OCI-LY1 (cell line): ENCODE measurements around the gene DIP2A.

Source experiments
- H2AFZ ChIP-seq: fragments of 200-600 bp; sonication (generic), shearing (Covaris generic); 2 replicates; pipeline ENCODE4 v1.6.0; 2014; ENCODE audit warnings: antibody characterized with exemption, mild to moderate bottlenecking, low read length
- H3F3A ChIP-seq: fragments of 200-600 bp; sonication (generic), shearing (Covaris generic); 2 replicates; pipeline ENCODE4 v1.6.0; 2014; ENCODE audit warnings: mild to moderate bottlenecking, antibody characterized with exemption, low read length, moderate library complexity; ENCODE audit not compliant: insufficient read depth
- H3K27ac ChIP-seq: fragments of 200-600 bp; sonication (generic); 2 replicates; pipeline ENCODE4 v1.5.1; 2014; ENCODE audit warnings: low read length, mixed run types, mild to moderate bottlenecking, low read depth; ENCODE audit not compliant: poor library complexity, severe bottlenecking
- H3K27me3 ChIP-seq: fragments of 200-600 bp; sonication (generic); 2 replicates; pipeline ENCODE4 v1.6.0; 2014; ENCODE audit warnings: antibody characterized with exemption, mild to moderate bottlenecking, low read length, moderate library complexity; ENCODE audit not compliant: insufficient read depth
- H3K36me3 ChIP-seq: fragments of 200-600 bp; sonication (generic); 2 replicates; pipeline ENCODE4 v1.6.1; 2014; ENCODE audit warnings: mild to moderate bottlenecking, antibody characterized with exemption, low read length, moderate library complexity, mixed read lengths; ENCODE audit not compliant: insufficient read depth
- H3K4me1 ChIP-seq: fragments of 200-600 bp; sonication (generic); 2 replicates; pipeline ENCODE4 v1.5.1; 2014; ENCODE audit warnings: mild to moderate bottlenecking, low read length, moderate library complexity; ENCODE audit not compliant: insufficient read depth, severe bottlenecking
- H3K4me2 ChIP-seq: fragments of 200-600 bp; sonication (generic), shearing (Covaris generic); 2 replicates; pipeline ENCODE4 v1.6.1; 2014; ENCODE audit warnings: low read length
- H3K4me3 ChIP-seq: fragments of 200-600 bp; sonication (generic); 2 replicates; pipeline ENCODE4 v1.5.1; 2014; ENCODE audit warnings: low read length, low read depth, mild to moderate bottlenecking, mixed read lengths; ENCODE audit not compliant: poor library complexity, severe bottlenecking
- H3K79me2 ChIP-seq: fragments of 200-600 bp; shearing (Covaris generic); 2 replicates; pipeline ENCODE4 v1.6.1; 2016; ENCODE audit warnings: mixed run types, low read length, mixed read lengths; ENCODE audit not compliant: insufficient read depth
- H3K9ac ChIP-seq: fragments of 200-600 bp; sonication (generic), shearing (Covaris generic); 2 replicates; pipeline ENCODE4 v1.6.1; 2014; ENCODE audit warnings: mild to moderate bottlenecking, low read length, mixed read lengths
- H3K9me2 ChIP-seq: fragments of 200-600 bp; sonication (generic), shearing (Covaris generic); 2 replicates; pipeline ENCODE4 v1.6.1; 2014; ENCODE audit warnings: low read depth, mild to moderate bottlenecking, low read length, mixed read lengths
- H3K9me3 ChIP-seq: fragments of 200-600 bp; shearing (Covaris generic); 2 replicates; pipeline ENCODE4 v1.6.1; 2014; ENCODE audit warnings: low read length, mixed read lengths
- H4K20me1 ChIP-seq: fragments of 200-600 bp; sonication (generic), shearing (Covaris generic); 2 replicates; pipeline ENCODE4 v1.6.0; 2016; ENCODE audit warnings: mild to moderate bottlenecking, low read length; ENCODE audit not compliant: insufficient read depth
- EZH2 ChIP-seq: fragments of 200-600 bp; sonication (generic), shearing (Covaris generic); IDR thresholded peaks from 2 replicates; pipeline ENCODE4 v1.8.0; 2017; ENCODE audit warnings: borderline replicate concordance, mixed run types, mild to moderate bottlenecking, antibody characterized with exemption, low read length, moderate library complexity, mixed read lengths
- TF ChIP-seq, protein P1 (sequence below): fragments of 200-600 bp; sonication (generic), shearing (Covaris generic); IDR thresholded peaks from 2 replicates; pipeline ENCODE4 v1.5.1; 2017; ENCODE audit warnings: mild to moderate bottlenecking, antibody characterized with exemption, low read length, moderate library complexity, mixed read lengths

The DIP2A gene

DNA sequence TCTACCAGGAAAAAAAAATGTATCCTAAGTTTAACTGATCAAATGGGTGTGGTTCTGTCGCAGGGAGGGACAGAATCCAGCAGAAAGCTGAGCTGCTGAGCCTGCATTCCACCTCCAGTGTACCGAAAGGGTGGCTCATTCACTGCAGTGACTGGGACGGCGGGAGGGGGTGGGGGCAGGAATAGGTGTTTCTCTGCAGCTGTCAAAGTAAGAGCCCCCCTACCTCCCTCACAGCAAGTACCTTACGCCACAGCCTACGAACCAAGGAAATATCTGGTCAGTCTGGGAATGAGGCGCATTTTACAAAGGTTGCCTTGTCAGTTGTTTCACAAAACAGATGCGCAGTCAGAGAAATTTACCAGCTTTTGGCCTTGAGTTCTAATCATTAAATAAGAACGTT is 144.5 kb downstream of the DIP2A start:
- H4K20me1 ChIP-seq, result no peaks in the 10 kb centered on the region
- H3K9ac ChIP-seq, result no peak overlapping the region
- no peaks in the 10 kb centered on the region for H3K9me2 ChIP-seq
- no peaks in the 10 kb centered on the region for H3K36me3 ChIP-seq
- no peak overlapping the region for H3K4me2 ChIP-seq
- H2AFZ ChIP-seq, result no peak overlapping the region
- TF ChIP-seq, protein P1, sequence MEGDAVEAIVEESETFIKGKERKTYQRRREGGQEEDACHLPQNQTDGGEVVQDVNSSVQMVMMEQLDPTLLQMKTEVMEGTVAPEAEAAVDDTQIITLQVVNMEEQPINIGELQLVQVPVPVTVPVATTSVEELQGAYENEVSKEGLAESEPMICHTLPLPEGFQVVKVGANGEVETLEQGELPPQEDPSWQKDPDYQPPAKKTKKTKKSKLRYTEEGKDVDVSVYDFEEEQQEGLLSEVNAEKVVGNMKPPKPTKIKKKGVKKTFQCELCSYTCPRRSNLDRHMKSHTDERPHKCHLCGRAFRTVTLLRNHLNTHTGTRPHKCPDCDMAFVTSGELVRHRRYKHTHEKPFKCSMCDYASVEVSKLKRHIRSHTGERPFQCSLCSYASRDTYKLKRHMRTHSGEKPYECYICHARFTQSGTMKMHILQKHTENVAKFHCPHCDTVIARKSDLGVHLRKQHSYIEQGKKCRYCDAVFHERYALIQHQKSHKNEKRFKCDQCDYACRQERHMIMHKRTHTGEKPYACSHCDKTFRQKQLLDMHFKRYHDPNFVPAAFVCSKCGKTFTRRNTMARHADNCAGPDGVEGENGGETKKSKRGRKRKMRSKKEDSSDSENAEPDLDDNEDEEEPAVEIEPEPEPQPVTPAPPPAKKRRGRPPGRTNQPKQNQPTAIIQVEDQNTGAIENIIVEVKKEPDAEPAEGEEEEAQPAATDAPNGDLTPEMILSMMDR, result no peak
- TF ChIP-seq EZH2, result no peak
- no peak overlapping the region for H3K4me3 ChIP-seq
- peaks cover 3% of the 10 kb centered on the region; the same call in 1 of the 2 replicates for H3K27me3 ChIP-seq
- H3K79me2 ChIP-seq, result no peaks in the 10 kb centered on the region
- H3F3A ChIP-seq, result no peaks in the 10 kb centered on the region
- no peak overlapping the region for H3K27ac ChIP-seq
- H3K4me1 ChIP-seq, result no peaks in the 10 kb centered on the region
- H3K9me3 ChIP-seq, result no peaks in the 10 kb centered on the region

DNA sequence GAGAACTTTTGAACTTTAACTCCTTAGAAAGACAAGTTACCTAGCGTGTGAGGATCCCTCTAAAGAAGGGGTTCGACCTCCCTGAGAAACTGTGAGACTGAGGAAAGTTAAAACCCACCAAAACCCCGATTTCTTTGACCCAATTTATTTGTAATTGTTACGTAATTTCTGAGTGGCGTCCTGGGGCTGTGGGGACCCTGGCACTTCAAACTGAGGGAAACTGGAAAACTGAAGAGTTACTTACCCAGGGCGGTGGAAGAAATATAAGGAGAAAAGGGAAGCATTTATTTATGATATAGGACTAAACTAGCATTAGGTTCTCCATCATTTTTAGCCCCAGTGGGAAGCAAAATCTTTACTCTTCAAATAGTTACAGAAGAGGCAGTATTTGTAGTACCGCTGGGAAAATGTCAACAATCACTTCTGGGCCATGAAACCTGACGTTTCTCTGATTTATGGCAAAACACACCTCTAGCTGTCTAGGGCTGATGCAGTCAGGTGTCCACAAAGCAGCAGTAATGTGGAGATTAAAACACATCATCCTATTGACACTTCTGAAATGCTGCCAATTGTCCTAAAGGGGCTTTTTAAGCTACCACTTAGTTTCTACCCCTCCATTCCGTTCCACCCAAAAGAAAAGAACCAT is 145.8 kb downstream of the DIP2A start:
- TF ChIP-seq EZH2, result no peak
- TF ChIP-seq, protein P1, result no peak
- no peak overlapping the region for H3K4me3 ChIP-seq
- no peaks in the 10 kb centered on the region for H4K20me1 ChIP-seq
- H3K4me2 ChIP-seq, result no peak overlapping the region
- H3K9me2 ChIP-seq, result no peaks in the 10 kb centered on the region
- H2AFZ ChIP-seq, result no peak overlapping the region
- H3K79me2 ChIP-seq, result no peaks in the 10 kb centered on the region
- H3K36me3 ChIP-seq, result no peaks in the 10 kb centered on the region
- H3K27ac ChIP-seq, result no peak overlapping the region
- H3K27me3 ChIP-seq, result peaks cover 3% of the 10 kb centered on the region; the same call in 1 of the 2 replicates
- H3F3A ChIP-seq, result no peaks in the 10 kb centered on the region
- H3K9me3 ChIP-seq, result no peaks in the 10 kb centered on the region
- H3K4me1 ChIP-seq, result no peaks in the 10 kb centered on the region
- H3K9ac ChIP-seq, result no peak overlapping the region

DNA sequence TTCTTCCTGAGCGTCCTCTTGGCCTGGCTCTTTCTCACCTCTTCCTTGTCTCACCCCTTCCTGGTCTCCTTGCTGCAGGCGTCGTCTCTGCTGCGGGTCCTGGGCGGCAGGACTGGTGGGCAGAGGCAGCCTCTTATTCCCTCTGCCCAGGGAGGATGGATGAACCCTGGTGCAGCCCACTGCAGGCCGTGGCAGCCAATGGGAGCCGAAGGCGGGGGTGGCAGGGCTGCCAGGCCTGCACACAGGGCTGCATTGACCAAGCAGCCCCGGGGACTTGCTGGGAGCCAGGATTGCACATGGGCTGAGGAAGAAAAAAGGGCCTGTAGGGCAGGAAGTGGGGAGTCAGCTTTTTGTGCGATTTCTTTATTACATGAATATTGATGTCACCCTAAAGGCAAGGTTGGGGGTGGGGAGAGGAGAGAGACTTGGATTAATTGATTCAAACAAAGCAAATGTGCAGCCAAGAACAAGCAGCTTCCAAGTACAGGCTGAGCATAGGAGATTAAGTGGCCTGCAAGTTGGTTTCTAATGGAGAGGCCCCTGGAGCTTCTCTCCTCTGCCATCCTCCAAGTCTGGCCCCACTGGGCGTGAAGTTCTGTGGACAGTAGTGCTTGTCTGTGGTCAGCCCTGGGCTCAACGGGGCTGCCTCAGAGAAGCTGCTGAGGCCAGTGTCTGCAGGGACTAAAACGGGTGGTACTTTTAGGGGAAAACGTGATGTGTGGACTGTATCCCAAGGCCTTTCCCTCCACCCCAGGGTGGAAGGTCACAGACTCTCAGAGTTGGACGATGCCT is 146.5 kb downstream of the DIP2A start, which contains the start of gene S100B:
Gene S100B, minus strand, starts transcription at position 108 of the 792 bp plus-strand sequence. CDS start 2,667 bp downstream, outside the sequence.
- H4K20me1 ChIP-seq, result no peaks in the 10 kb centered on the region
- no peaks in the 10 kb centered on the region for H3K79me2 ChIP-seq
- H3K4me2 ChIP-seq, result no peak within 1 kb of the TSS
- H3K36me3 ChIP-seq, result no peaks in the 10 kb centered on the region
- no peak for TF ChIP-seq EZH2
- TF ChIP-seq, protein P1, result no peak
- no peak within 1 kb of the TSS for H3K4me3 ChIP-seq
- no peak within 1 kb of the TSS for H2AFZ ChIP-seq
- H3K9me2 ChIP-seq, result no peaks in the 10 kb centered on the region
- H3K27me3 ChIP-seq, result peaks cover 3% of the 10 kb centered on the region; the same call in 1 of the 2 replicates
- no peaks in the 10 kb centered on the region for H3F3A ChIP-seq
- H3K9me3 ChIP-seq, result no peaks in the 10 kb centered on the region
- no peak within 1 kb of the TSS for H3K9ac ChIP-seq
- H3K27ac ChIP-seq, result no peak within 1 kb of the TSS
- no peaks in the 10 kb centered on the region for H3K4me1 ChIP-seq
